B cell (primary cell): ENCODE data around the gene MYL10.

Experiments used
- CTCF ChIP-seq: fragments of 200-600 bp; IDR thresholded peaks from one replicate; pipeline ENCODE4 v1.8.0; 2022; ENCODE audit warnings: antibody characterized with exemption, mild to moderate bottlenecking
- EZH2 ChIP-seq: IDR thresholded peaks from 2 replicates; pipeline ENCODE4 v1.6.1; 2012; ENCODE audit warnings: borderline replicate concordance, low read depth, mild to moderate bottlenecking, moderate library complexity, low read length; ENCODE audit not compliant: insufficient read depth, poor library complexity, severe bottlenecking

- no peak for TF ChIP-seq CTCF
- no peak for TF ChIP-seq EZH2
Observed at GRCh38 chr7:101595246-101595645, 33.9 kb downstream of the MYL10 start.
